ENCODE data around the gene ITGA8. TPM values are rescaled to one million over a fixed set of nuclear protein-coding genes. Genes with fewer than 3 reads are reported as not detected.

ITGA8 gene
- total RNA-seq, 1 donor from 2014 or later, result 15.5 TPM

DNA sequence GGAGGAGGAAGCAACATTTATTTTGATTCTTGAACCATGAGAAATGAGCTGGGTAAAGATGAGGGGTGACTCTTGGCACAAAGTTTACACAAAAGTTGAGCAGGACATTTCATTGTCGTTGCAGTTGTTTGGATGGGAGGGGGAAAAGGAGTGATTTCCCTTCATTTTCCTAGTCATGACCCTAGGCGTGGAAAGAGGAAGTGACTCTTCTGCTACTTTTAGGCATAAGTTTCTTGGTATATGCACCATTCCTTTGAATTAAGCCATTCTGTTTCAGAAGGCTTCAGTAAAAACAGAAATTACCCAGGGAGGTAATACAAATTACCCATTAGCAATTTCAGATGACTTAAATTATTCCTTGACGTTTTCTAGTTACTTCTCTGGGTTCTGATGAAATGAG lies 234.7 kb downstream of the ITGA8 start:
- no peaks in the 10 kb centered on the region for H3K9me3 ChIP-seq
- H3K4me3 ChIP-seq, result no peak overlapping the region
- no peaks in the 10 kb centered on the region for H3K27me3 ChIP-seq
- H3K36me3 ChIP-seq, result no peaks in the 10 kb centered on the region
- TF ChIP-seq POLR2AphosphoS5 (IDR thresholded peaks at IDR 0.05; ENCODE audit: insufficient read depth in 1 of 2, low read depth in 1 of 2) (no peak), POLR2A (IDR thresholded peaks at IDR 0.05) (no peak)
- TF ChIP-seq, protein P1, sequence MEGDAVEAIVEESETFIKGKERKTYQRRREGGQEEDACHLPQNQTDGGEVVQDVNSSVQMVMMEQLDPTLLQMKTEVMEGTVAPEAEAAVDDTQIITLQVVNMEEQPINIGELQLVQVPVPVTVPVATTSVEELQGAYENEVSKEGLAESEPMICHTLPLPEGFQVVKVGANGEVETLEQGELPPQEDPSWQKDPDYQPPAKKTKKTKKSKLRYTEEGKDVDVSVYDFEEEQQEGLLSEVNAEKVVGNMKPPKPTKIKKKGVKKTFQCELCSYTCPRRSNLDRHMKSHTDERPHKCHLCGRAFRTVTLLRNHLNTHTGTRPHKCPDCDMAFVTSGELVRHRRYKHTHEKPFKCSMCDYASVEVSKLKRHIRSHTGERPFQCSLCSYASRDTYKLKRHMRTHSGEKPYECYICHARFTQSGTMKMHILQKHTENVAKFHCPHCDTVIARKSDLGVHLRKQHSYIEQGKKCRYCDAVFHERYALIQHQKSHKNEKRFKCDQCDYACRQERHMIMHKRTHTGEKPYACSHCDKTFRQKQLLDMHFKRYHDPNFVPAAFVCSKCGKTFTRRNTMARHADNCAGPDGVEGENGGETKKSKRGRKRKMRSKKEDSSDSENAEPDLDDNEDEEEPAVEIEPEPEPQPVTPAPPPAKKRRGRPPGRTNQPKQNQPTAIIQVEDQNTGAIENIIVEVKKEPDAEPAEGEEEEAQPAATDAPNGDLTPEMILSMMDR (IDR thresholded peaks at IDR 0.05), result no peak
- intact Hi-C loops (cut with DNase I), result no loop called here
- no peak for DNase-seq (ENCODE audit: extremely low spot score in 2 of 2)
- peaks cover 9% of the 10 kb centered on the region for H3K4me1 ChIP-seq
- H3K27ac ChIP-seq, result no peak overlapping the region

DNA sequence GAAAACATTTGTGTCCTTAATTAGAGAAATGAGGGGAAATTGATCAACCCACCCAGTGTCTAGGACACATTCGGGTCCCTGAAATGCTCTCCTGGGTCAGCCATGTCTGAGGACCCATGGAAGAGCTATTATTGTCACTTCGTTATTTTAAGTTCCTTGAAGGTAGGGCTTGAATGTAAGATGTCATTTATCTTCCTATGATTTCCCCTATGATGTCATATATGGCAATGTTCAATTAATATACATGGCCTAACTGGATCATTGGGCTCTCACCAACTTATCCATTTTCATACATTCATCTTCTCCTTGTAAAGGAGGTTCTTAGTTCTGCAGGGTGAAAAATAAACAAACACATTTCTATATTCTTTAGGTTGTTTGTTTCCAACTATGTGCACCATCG lies 235.6 kb downstream of the ITGA8 start:
- no peak for TF ChIP-seq POLR2AphosphoS5 (IDR thresholded peaks at IDR 0.05; ENCODE audit: insufficient read depth in 1 of 2, low read depth in 1 of 2)
- no peak for TF ChIP-seq POLR2A (IDR thresholded peaks at IDR 0.05)
- TF ChIP-seq, protein P1 (IDR thresholded peaks at IDR 0.05), result no peak
- Histone ChIP-seq H3K36me3 (no peaks in the 10 kb centered on the region), H3K4me1 (peaks cover 9% of the 10 kb centered on the region), H3K27ac (no peak overlapping the region), H3K4me3 (no peak overlapping the region), H3K9me3 (no peaks in the 10 kb centered on the region), H3K27me3 (no peaks in the 10 kb centered on the region)
- DNase-seq (ENCODE audit: extremely low spot score in 2 of 2), result no peak
- intact Hi-C loops (cut with DNase I), result no loop called here

DNA sequence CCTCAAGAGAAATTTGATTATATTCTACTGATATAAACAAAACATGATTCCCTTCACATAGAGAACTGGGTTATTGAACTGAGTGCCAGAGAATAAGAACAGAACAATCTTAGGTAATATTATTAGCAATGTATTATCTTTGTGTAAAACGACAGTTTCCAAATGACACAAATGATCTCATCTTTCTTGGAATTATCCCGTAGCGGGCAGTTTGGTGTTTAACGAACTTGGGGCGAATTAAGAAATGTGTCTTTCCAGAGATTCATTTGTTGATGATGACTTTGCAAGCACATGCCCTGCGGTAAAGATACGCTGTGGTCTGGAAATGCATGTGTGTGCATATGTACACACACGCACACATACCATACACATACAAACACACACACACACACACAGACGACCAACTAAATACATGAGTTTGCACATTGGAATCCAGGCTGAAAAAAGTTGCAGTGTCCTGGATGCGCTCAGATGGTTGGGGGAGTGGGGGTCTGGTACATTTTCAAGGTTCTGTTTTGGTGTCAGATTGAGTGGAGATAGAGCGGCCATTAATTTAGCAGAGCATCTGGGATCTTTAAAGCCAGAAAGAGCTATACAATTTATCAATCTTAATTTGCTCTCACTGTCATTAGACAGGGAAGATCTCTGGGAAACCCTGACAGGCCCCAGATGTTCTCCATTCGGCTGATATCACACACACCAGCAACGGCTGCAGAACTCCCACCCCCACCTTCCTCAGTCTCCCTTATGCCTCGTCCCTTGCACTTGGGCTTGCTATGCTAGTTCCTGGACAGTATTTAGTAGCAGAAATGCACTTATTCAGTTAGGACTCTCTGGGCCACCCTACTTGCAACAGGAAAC lies 236.3 kb downstream of the ITGA8 start:
- Histone ChIP-seq H3K27me3 (no peaks in the 10 kb centered on the region), H3K27ac (no peak overlapping the region), H3K36me3 (no peaks in the 10 kb centered on the region), H3K4me3 (no peak overlapping the region), H3K4me1 (peaks cover 9% of the 10 kb centered on the region), H3K9me3 (no peaks in the 10 kb centered on the region)
- TF ChIP-seq POLR2A (IDR thresholded peaks at IDR 0.05) (no peak), POLR2AphosphoS5 (IDR thresholded peaks at IDR 0.05; ENCODE audit: insufficient read depth in 1 of 2, low read depth in 1 of 2) (no peak)
- TF ChIP-seq, protein P1 (IDR thresholded peaks at IDR 0.05), result no peak
- intact Hi-C loops (cut with DNase I), result no loop called here
- DNase-seq (ENCODE audit: extremely low spot score in 2 of 2), result no peak

DNA sequence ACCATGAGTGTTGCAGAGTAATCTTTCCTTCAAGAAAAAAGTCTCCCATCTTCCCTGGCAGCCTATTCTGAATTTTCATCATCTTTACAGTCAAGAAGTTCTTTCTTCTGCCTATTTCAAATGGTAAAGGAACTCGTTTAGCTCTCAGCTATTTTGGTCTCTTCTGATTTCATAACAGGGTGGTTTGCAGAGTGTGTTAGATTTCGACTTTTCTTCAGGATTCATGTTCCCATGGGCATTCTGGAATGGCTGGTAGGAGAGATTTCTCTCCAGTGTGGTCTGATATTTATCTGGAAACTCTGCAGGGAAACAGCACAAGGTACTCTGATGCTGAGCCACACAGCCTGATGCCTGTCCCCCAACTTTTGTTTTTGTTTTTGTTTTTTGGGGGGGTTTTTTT lies 237.6 kb downstream of the ITGA8 start:
- H3K27me3 ChIP-seq, result no peaks in the 10 kb centered on the region
- no peaks in the 10 kb centered on the region for H3K9me3 ChIP-seq
- DNase-seq (ENCODE audit: extremely low spot score in 2 of 2), result no peak
- intact Hi-C loops (cut with DNase I), result no loop called here
- no peak overlapping the region for H3K27ac ChIP-seq
- H3K36me3 ChIP-seq, result no peaks in the 10 kb centered on the region
- H3K4me1 ChIP-seq, result peaks cover 9% of the 10 kb centered on the region
- no peak overlapping the region for H3K4me3 ChIP-seq
- TF ChIP-seq POLR2AphosphoS5 (IDR thresholded peaks at IDR 0.05; ENCODE audit: insufficient read depth in 1 of 2, low read depth in 1 of 2) (no peak), POLR2A (IDR thresholded peaks at IDR 0.05) (no peak)
- TF ChIP-seq, protein P1 (IDR thresholded peaks at IDR 0.05), result no peak

DNA sequence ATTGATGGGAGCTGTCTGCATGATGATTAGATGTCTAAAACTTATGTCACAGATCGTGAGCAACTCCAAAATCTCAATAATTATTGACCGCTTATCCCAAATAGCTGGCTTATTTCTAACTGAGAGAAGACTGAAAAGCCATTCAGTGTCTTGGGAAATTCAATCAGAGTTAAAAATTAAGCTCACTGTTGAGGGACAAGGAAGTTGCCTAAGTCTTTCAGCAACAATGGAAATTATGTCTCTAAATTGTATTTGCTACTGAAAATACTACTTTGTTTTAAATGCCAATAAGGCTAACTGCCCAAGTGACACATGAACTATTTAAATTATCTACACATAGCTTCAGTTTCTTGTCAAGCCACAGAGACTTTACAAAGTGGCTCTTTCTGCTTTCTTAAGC lies 240.8 kb downstream of the ITGA8 start:
- Histone ChIP-seq H3K27me3 (no peaks in the 10 kb centered on the region), H3K4me3 (no peak overlapping the region), H3K9me3 (no peaks in the 10 kb centered on the region), H3K27ac (no peak overlapping the region), H3K36me3 (no peaks in the 10 kb centered on the region), H3K4me1 (no peaks in the 10 kb centered on the region)
- TF ChIP-seq POLR2A (IDR thresholded peaks at IDR 0.05), result no peak
- TF ChIP-seq POLR2AphosphoS5 (IDR thresholded peaks at IDR 0.05; ENCODE audit: insufficient read depth in 1 of 2, low read depth in 1 of 2), result no peak
- TF ChIP-seq, protein P1 (IDR thresholded peaks at IDR 0.05), result no peak
- DNase-seq (ENCODE audit: extremely low spot score in 2 of 2), result no peak
- intact Hi-C loops (cut with DNase I), result no loop called here
